GM19351 (cell line): Measurements from ENCODE around the gene EHD3.

Source experiments
- ATAC-seq: cut with Tn5 transposase; IDR thresholded peaks from one replicate; pipeline ENCODE4 v1.9.1; 2021; ENCODE audit warnings: mild to moderate bottlenecking, moderate library complexity; ENCODE audit not compliant: unreplicated experiment

EHD3 gene

DNA sequence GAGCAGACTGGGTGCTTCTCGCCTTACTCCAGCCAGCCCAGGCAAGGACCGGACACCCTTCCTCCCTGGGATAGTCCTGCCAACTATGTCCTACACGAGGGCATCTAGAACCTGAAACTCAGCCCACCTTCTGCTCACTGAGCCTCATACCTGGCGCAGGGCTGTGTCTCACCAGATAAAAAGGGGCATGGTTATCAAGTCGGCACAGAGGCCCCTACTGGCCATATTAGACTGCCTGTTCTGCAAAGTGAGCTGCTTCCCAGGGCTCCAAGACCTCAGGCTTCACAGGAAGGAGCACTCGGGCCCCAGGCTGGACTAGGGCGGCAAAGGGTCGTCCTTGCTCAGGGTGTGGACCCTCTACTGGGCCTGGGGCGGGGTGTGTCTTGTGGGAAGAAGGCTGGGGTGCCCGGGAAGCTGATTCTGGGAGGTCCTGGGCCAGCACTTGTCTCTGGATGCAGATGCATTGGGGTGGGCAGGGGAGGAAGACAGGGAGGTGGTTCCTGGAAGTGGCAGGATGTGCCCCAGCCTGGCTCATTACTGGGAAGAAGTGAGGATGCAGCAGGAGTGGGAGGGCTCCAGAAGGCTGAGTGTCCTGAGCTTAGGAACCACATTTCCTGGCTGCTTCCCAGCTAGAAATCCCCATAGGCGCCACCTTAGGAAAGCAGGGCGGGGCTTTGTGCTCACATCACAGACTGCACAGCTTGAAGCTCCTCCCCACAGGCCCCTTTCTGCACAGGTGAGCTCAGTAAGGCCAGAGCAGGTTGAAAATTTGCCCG lies 19.6 kb downstream of the EHD3 start:
- ATAC-seq, result no peak

DNA sequence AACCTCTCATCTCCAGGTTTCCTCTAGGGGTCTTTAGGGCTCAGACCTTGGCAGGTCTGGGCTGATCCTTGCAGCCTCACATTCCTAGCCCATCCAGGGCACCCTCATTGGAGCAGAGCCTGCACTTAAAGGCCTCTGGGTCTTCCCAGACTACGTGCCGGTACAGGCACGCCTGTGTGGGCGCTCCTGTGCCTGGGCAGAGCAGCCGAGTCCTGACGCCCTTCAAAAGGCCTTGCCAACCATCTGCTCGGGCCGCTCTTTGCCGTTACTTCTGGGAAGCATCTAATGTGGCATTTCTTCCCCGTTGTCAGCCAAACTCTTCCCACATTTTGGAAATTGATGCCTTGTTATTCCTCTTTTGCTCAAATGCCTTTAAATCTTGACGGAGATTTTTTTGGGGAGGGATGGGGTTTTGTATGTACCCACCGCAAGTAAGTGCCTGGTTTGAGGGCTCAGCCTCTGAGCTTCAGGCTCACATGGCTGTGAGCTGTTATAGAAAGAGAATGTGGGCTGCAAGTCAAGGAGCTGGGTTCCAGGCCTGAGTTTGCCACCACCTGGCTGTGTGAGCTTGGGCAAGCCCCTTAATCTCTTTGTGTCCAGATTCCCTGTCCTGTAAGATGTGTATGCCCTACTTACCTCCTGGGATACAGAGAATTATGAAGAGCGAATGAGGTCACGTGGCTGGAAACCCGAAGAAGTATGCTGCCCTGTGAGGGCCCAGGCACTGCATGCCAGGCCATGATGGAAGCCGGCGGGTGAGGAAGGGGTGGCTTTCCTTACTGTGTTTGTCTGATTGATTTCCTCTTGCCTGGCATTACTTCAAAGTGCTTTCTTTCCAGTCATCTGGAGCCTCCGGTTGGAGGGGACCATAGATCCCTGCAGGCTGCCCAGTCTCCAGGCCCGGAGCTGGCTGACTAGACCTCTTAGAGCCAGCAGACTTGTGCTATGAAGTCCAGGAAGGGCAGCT lies 20.6 kb downstream of the EHD3 start:
- no peak for ATAC-seq

DNA sequence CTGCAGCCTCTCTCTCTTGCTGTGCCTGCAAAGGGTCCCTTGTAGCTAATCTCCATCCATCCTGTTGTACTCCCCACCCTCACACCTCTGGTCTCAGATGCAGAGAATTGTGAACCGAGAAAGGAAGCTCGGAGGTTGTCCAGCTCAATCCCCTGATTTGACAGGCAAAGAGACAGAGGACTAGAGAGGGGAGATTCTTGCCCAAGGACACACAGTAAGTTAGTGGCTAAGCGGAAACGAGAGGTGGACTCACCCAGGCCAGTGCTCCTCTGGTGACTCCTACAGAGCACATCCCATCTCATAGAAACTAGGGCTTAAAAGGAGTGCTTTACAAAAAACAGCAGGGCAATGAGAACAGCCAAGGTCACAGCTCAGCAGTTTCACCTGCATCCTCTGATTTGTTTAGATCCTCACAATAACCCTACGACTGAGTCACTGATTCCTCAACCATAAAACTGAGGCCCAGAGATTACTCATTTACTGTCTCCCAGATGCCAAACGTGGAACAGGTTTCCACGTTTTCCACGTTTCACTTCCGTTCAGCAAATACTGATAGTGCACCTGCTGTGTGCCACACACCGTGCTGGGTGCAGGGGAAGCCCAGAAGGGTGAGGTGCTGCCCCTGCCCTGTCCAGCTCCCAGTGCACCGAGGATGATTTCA lies 22.1 kb downstream of the EHD3 start:
- ATAC-seq, result peak; percentile 47

DNA sequence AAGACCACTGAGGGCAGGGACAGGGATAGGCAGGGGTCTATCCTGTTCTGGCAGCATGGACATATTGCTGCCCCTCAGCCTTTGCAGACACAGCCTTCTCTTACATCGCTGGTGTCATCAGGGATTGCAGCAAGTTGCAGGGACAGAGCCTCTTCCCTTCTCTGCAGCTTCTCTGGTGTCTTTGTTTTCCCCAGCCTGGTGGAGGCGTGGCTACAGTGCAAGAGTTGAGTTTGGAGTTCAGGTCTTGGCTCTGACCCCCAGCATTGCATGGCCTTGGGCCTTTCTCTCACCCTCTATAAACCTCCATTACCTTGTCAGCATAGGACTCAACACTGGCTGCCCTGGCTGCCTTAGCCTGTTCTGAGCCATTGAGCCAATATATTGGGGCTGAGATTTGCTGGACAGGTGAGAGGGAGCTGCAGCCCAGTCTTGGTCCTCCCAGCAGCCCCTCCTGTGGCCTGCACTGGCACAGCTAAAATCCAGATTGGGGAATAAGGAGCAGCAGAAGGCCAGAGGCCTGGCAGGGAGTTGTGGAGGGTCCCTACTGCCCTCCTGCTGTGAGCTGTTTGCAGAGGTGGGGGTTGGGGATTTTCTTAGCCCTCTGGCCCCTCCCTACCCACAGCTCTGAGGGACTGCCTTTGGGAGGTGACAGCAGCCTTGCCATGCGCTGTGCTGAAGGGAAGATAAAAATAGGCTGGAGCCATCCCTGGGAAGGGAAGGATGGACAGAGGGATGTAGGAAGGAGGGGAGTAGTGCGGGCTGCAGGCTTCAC lies 22.8 kb downstream of the EHD3 start:
- peak; percentile 7 for ATAC-seq

DNA sequence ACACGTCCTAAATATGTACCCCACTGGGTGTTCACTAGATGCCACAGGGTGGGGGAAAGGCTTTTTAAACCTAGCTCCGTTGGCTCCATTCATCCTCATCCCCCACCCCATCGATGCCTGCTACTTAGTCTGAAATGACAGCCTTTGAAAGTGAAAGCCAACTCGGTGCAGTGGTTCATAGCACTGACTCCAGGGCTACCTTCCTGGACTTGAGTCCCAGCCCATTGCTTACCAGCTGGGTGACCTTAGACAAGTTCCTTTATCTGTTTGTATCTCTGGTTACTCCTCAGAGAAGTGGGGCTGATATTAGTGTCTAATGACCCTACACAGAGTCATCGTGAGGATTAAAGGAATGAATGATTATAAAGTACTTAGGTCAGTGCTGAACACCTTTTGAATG lies 24.4 kb downstream of the EHD3 start:
- ATAC-seq, result peak; percentile 53

DNA sequence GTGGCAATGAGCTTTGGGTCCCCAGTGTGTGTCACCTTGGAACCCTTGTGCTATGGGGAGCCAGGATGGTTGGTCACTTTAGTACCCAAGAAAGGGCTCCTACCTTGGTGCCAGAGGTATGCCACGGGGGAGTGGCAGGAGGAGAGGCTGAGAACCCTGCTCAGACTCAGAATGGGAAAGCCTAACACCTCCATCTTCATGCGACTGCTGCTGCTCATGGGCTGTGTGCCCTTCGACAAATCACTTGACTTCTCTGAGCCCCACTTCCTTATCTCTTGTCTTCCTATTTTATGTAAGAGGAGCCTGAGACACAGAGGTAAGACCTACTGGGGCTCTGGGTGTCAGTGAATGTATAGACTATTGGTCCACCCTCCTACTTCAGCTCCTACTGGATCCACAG lies 25.1 kb downstream of the EHD3 start:
- no peak for ATAC-seq

DNA sequence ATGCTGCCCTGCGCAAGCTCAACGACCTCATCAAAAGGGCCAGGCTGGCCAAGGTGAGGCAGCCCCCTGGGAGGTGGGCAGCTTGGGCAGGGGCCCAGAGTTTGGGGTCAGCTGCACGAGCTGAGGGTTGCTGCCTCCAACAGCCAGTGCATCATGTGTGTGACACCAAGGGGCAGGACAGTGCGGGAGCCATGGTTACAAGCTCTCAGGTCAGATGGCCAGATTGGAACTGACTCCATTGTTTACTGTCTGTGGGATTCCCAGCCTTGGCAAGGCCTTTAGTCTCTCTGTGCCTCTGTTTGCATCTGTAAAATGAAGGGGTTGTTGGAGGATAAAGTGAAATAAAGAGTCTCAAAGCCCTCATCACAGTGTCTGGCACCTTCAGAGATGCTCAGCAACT lies 26.9 kb downstream of the EHD3 start:
- no peak for ATAC-seq

DNA sequence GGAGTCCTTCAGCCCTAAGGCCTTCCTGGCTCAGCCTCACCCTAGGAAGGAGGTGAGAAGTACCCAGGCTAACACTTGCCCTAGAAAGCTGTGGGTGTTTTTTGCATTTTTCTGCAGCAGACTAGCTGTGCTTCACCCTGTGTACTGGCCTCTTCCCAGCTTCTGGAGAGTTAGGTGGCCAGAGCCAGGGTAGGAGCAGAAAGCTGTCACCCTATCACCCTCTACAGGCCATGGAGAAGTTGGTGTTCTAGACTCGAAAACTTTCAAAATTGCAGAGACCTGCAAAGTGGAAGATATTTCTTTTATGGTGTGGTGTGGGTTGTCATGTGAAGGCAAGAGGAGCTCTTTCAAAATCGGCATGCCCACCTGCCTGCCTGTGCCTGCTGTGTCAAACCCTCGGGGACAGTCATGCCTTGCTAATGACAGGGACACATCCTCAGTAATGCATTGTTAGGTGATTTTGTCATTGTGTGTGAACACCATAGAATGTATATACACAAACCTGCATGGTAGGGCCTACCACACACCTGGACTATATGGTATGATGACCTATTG lies 29.8 kb downstream of the EHD3 start:
- no peak for ATAC-seq

DNA sequence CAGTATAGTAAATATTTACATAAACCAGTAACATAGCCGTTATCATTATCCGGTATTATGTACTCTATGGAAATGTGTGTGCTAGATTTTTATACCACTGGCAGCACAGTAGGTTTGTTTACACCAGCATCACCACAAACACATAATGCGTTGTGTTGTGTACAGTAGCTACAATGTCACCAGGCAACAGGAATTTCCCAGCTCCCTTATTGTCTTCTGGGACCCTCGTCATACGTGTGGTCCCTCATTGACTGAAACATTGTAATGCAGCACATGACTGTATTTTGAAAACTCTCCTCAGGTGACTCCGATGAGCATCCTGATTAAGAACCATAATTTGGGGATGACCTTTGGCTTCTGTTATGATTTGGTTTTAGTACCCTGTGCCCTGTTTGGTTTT lies 31.3 kb downstream of the EHD3 start:
- ATAC-seq, result no peak

DNA sequence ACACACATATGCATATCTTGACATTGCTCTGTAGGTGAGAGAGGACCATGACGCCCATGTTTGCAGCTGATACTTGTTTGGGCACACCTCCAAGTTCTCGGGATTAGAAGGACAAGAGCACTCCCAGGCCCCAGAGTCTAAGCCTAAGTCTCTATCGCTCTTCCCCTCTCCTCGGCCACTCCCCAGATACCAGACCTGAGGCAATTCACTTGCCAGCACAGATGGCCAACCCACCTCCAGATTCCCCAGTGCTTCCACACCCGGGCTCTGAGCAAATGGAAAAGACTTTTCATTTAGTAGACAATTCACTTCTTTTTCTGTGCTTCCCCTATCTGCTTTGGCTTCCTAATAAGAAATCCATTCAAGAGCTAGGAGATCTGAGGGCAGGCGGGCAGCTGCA lies 32.9 kb downstream of the EHD3 start:
- ATAC-seq, result no peak

DNA sequence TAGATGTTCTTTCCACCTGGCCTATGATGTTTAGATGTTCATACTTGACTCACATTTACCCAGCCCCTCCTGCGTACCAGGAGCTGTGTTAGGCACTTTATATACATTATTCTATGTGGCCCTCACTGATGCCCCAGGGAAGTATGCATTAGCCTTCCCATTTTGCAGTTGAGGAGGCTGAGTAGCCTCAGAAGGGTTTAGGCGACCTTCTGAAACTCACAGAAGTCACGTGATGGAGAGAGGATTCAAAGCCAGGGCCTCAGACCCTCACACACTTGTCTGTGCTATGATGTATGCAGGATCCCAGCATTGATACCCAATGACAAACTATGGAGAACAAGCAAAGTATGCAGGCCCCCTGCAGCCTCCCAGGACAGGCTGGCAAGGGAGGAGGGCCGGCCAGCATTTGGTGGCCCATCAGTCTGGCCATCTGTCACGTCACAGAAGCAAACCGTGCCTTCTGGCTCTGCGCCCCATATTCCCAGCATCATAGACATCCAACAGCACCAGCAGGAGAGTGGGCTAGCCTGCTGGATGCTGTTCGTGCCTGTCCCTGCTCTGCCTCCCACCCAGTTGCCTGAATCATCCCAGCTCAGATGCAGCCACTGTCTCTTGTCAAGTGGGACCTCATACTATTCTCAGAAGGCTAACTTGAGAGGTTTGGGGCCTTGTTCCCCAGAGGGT lies 33.6 kb downstream of the EHD3 start:
- no peak for ATAC-seq

DNA sequence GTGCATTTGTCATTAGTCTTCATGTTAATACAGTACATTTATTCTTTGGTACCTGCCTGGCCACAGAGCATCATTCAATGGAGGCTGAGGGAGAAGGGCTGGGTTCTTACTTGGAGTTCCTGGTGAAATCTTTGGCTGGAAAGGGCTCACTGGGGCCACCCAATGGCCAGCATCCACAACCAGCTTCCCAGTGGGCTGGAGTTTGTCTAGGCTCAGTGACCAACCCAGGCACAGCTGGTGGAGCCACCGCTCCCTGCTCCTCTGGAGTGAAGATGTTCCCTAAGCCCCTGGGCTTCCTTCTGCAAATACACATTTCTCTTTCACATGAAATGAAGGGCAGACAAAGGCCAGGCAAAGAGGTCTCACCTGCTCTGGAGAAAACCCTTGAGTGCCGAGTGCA lies 34.4 kb downstream of the EHD3 start:
- no peak for ATAC-seq

DNA sequence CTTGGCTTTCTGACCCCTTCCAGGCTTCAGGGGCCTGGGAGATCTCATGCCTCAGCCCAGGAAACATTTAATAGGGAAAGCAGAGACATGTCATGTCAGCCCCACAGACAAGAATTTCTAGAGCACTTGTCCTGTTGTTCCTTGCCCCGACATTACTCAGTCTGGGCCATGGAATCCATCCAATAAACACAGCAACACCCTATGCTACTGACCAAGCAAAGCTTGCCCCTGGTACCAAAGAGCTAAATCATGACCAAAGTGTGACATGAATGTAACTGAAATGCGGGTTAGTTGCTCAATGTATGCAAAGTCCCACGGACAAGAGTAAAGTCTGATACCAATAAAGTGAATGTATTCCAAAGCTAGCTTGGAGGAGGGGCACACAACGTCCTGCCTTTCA lies 35.1 kb downstream of the EHD3 start:
- ATAC-seq, result no peak

DNA sequence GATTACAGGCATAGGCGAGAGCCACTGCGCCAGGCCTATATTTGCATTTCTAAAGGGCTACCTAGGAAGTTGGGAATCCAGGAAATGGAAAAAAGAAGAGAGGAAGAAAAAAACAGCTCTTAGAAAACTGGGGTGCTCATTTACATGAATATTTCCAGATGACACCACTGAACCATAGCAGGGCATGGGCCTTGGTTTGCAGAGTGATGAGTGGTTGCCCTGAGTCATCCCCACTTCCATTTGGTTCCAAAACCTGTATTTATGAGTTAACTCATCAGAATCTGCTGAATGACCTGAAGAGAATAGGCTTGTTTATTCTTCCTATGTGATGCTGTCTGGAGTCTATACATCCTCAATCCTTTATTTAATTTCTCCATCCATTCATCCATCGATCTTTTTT lies 36.2 kb downstream of the EHD3 start:
- no peak for ATAC-seq

DNA sequence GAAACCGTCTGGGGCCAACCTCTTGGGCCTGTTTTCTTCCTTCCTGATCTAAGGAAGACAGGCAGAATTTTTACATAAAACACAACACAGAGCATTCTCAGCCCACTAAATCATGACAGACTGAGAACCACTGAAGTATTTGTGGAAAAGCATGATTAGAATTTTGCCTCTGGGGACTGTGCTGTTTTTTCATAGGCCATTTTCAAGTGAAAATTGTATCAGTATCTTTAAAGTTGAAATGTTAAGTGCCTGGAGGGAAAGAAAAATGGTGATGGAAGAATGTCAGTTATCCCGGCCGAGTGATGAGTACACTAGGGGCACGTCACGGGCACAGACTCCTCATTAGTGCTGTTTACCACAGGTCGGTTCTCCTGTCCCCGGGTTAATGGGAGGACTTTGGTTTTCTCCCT lies 36.9 kb downstream of the EHD3 start:
- ATAC-seq, result no peak

DNA sequence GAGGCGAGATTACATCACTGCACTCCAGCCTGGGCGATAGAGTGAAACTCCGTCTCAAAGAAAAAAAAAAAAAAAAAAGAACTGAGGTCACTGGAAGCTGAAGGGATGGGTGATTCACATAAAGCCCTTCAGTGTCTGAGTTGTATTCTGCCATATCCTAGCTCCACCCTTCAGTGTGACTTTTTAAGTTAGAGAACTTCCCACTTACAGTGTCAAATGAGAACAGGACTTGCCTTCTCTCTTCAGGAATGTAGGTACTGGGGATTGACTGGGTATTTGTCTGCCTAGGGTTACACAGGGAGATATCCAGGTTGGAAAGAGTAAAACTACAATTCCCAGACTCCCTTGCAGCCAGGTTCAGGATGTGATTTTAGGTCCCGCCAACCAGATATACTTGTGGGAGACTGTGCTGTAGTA lies 37.9 kb downstream of the EHD3 start:
- no peak for ATAC-seq

DNA sequence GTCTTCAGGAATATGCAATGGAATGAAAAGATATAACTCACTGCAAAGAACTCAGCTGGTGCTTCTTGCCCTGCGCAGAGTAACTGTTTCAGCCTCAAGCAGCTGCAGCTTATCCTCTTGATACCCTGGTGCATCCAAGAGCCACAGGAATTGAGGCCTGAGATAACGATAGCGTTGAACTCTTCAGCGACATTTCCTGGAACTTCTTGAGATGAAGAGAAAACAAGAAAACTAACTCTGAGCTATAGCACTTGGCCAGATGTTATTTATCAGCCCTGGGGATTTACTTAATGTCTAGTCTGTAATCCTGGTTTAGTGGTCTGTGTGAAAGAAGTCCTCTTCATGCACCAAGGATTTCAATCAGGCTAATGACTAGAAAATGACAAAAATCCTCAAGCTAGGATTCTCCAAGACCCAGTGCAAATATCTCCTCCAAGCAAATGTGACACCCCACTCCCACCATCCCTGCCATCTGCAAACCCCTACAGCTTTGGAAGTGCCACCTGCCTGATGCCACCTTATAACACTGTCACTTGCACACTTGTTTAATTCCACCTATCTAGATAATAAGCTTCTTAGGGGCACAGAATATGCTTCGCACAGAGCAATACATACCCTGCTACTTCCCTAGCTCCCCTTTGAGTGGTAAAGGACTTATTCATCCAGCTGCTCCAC lies 40.6 kb downstream of the EHD3 start:
- ATAC-seq, result no peak

DNA sequence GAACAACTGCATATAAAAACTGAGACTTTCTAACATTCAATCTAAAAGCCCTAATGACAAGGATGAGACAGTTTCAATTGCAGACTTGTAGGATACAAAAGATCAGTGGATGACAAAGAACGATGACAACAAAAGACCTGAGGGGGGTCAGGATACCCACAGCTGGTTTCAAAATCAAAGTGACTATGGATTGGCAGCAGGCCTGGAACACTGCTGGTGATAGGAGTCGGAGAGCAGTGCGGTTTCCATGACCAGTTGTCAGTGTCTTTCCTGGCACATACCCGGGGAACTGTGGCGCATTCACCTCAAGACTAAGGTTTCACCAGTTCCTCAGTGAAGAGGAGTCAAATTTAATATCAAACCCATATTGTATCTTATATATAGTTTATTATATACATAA lies 42.0 kb downstream of the EHD3 start:
- ATAC-seq, result no peak

DNA sequence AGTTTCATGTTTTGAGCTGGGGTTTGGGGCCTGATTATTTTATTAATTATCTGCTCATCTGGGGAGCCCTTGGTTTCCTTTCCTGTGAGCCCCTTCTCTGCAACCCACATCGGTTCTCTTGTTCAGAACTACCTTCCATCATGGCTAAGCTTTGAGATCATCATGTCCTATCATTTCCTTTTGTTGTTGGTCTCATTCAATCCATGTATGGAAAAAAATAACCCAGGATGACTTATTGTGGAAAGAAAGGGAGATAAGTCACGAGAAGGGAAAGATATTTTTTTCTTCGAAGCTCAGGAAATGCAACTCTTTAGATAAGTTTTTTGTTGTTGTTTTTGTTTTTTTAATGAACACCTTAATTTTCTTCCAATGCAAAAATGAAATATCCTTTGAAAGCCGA lies 43.7 kb downstream of the EHD3 start:
- no peak for ATAC-seq
